Kidney epithelial cell (primary cell): ENCODE data around the gene FBL. TPM values are rescaled to one million over a fixed set of nuclear protein-coding genes. Genes with fewer than 3 reads are reported as not detected.
"Not testable (repeated sequence)": the region's sequence is repeated elsewhere in the genome, so short reads cannot be mapped to it uniquely, and the experiment has no call there.

Experiments
- DNase-seq: peaks from one replicate; pipeline ENCODE4 v3.0.0-alpha.2; 2010; ENCODE audit warnings: low read depth
- H3K27me3 ChIP-seq: 2 replicates; pipeline ENCODE4 v1.6.0; 2011; ENCODE audit warnings: low read length; ENCODE audit not compliant: control insufficient read depth, insufficient read depth
- H3K36me3 ChIP-seq: 2 replicates; pipeline ENCODE4 v1.5.1; 2011; ENCODE audit warnings: low read length; ENCODE audit not compliant: control insufficient read depth, insufficient read depth
- H3K4me3 ChIP-seq: 2 replicates; pipeline ENCODE4 v1.5.1; 2011; ENCODE audit warnings: low read depth, mild to moderate bottlenecking, control low read depth, low read length
- total RNA-seq: library from RNA; depleted of rRNA; stranded (reverse); fragments of >200 nt; gene quantifications from 2 replicates; pipeline ENCODE4 v1.2.3, GENCODE V29; 2015
- TF ChIP-seq, protein P1 (sequence below): IDR thresholded peaks from 2 replicates; pipeline ENCODE4 v1.5.1; 2011; ENCODE audit warnings: mild to moderate bottlenecking, moderate library complexity, low read length, control low read depth, inconsistent platforms; ENCODE audit not compliant: insufficient read depth, poor library complexity, severe bottlenecking

Gene FBL
- total RNA-seq, 1 donor from 2014 or later: 224 TPM

DNA sequence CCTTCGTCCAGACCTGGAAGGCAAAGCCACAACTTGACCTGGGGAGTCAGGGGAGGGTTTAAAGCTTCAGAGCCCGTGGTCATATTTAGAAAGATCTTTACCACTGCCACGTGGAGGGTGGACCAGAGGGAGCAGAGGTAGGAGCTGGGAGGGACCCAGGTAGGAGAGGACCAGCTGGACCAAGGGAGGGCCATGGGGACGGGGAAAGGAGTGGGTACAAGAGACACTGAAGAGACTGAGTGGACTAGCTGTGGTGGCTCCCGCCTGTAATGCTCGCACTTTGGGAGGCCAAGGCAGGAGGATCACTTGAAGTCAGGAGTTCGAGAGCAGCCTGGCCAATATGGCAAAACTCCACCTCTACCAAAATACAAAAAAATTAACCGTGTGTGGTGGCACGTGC is 38.5 kb upstream of the FBL start:
- not testable (repeated sequence) for H3K4me3 ChIP-seq, H3K27me3 ChIP-seq, H3K36me3 ChIP-seq, DNase-seq

GRCh38 chr19:39882645-39883044 is 36.5 kb upstream of the FBL start:
- not testable (repeated sequence) for DNase-seq, H3K36me3 ChIP-seq, H3K4me3 ChIP-seq, H3K27me3 ChIP-seq

DNA sequence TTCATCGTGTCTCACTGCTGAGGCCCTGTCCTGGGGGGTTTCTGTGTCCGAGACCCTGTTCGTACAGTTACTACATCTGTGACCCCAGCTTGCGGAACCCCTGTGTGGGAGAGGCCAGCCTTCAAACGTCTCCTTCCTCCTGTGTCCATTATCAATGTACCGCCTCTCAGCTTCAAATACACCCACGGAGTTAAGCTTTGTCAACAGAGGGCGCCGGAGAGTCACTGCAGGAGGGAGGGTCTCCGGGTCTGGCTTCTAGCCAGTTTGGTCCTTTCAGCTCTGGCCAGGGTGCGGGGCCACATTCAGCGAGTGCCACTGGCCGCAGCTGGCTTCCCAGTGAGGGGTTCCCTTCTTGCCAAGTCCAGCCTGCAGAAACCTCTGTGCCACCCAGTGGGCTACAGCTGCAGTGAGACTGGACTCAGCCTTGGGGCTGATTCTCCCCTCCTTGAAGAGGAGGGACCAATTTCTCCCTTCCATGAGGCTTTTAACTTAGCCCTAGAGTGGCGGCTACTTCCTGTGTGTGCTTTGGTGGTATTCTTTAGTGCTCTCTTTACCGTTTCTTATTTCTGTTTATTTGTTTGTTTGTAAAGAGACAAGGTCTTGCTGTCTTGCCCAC is 35.4 kb upstream of the FBL start:
- DNase-seq, H3K27me3 ChIP-seq, H3K4me3 ChIP-seq, H3K36me3 ChIP-seq: not testable (repeated sequence)
- TF ChIP-seq, protein P1, sequence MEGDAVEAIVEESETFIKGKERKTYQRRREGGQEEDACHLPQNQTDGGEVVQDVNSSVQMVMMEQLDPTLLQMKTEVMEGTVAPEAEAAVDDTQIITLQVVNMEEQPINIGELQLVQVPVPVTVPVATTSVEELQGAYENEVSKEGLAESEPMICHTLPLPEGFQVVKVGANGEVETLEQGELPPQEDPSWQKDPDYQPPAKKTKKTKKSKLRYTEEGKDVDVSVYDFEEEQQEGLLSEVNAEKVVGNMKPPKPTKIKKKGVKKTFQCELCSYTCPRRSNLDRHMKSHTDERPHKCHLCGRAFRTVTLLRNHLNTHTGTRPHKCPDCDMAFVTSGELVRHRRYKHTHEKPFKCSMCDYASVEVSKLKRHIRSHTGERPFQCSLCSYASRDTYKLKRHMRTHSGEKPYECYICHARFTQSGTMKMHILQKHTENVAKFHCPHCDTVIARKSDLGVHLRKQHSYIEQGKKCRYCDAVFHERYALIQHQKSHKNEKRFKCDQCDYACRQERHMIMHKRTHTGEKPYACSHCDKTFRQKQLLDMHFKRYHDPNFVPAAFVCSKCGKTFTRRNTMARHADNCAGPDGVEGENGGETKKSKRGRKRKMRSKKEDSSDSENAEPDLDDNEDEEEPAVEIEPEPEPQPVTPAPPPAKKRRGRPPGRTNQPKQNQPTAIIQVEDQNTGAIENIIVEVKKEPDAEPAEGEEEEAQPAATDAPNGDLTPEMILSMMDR: peak; percentile 54

DNA sequence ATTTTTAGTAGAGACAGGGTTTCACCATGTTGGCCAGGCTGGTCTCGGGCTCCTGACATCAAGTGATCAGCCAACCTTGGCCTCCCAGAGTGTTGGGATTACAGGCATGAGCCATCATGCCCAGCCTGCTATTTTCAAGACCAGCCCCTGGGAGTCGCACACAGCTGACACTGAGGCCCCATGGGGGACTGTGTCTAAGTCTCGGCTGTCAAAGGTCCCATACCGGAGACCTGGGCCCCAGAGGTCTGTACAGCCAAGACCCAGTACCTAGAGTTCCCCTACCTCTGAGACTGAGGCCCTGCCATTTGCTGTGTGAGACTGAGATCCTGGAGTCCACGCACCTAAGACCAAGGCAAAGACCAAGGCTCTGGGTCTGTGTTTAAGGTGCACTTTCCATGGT is 34.1 kb upstream of the FBL start:
- H3K4me3 ChIP-seq, H3K27me3 ChIP-seq, DNase-seq, H3K36me3 ChIP-seq: not testable (repeated sequence)

DNA sequence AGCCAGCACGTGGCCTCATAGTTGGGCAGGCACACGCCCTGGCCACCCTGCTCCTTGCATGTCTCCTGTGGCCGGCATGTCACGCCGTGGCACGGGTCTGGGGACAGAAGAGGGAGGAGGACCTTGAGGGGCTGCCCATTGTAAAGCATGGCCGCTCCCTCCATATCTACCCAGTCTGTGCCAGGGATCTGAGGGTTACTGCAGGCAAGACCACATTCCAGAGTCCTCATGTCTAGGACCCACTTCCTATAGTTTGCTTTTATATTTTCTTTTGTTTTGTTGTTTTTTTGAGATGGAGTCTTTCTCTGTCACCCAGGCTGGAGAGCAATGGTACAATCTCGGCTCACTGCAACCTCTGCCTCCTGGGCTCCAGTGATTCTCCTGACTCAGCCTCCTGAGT is 33.6 kb upstream of the FBL start:
- H3K4me3 ChIP-seq, DNase-seq, H3K36me3 ChIP-seq, H3K27me3 ChIP-seq: not testable (repeated sequence)

GRCh38 chr19:39878866-39879265 is 32.7 kb upstream of the FBL start:
- H3K4me3 ChIP-seq, H3K27me3 ChIP-seq, DNase-seq, H3K36me3 ChIP-seq: not testable (repeated sequence)

DNA sequence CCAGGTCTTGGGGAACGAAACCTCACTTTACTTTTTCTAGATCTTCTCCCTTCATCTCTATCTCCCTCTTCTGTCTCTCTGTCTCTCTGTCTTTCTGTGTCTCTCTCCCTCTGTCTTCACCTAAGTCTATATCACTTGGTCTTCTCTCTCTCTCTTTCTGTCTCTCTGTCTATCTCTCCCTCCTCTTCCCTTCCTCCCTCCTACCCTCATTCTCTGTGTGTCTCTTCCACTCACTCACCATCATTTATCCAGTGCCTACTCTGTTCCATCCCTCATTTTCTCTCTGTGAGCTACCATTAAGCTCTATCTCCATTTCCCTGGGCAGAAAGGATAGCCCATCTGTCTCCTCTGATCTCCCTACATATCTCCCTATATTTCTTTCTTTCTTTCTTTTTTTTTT is 32.2 kb upstream of the FBL start:
- Histone ChIP-seq H3K36me3 (no peaks in the 10 kb centered on the region), H3K27me3 (no peaks in the 10 kb centered on the region), H3K4me3 (no peak overlapping the region)
- no peak for DNase-seq
- TF ChIP-seq, protein P1: no peak

DNA sequence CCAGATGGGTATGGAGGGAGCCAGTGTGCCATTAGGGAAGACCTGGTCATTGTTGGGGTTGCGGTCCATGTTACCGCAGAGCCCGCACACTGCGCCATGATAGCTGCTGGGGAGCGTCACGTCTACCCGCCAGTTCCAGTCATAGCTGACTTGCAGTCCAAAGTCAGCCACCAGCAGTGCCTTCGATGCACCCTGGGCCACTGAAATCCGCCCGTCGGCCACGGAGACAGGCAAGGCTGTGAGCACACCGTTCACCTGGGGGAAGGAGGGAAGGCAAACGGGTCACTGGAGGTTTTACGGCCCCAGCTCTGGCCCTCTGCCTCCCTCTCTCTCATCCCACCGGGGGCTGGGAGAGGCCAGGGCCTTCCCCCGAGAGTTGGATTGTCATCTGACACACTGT is 31.8 kb upstream of the FBL start:
- H3K4me3 ChIP-seq, DNase-seq, H3K27me3 ChIP-seq, H3K36me3 ChIP-seq: not testable (repeated sequence)

DNA sequence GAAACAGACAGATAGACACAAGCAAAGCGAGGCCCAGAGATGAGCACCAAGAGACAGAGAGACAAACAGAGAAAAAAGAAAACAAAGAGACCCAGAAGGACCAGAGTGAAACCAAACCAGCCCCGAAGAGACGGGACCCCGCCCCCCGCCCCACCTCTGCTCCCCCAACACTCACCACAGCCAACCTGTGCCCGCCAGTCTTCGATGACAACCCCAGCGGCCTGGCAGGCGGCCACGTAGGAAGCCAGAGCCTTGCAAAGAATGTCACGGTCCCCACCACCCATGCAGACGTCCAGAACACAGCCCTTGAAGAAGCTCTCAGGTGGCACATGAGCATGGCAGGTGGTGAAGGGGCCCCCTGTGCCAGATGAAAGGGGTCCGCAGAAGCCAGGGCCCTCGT is 31.3 kb upstream of the FBL start:
- not testable (repeated sequence) for H3K27me3 ChIP-seq, H3K36me3 ChIP-seq, H3K4me3 ChIP-seq, DNase-seq

- H3K4me3 ChIP-seq, H3K36me3 ChIP-seq, DNase-seq, H3K27me3 ChIP-seq: not testable (repeated sequence)
Measured at GRCh38 chr19:39876486-39876885, 30.3 kb upstream of the FBL start.

GRCh38 chr19:39875401-39875864 is 29.3 kb upstream of the FBL start:
- not testable (repeated sequence) for H3K36me3 ChIP-seq, H3K4me3 ChIP-seq, H3K27me3 ChIP-seq, DNase-seq
